Measurements from ENCODE around the gene GNAT1.

DNA sequence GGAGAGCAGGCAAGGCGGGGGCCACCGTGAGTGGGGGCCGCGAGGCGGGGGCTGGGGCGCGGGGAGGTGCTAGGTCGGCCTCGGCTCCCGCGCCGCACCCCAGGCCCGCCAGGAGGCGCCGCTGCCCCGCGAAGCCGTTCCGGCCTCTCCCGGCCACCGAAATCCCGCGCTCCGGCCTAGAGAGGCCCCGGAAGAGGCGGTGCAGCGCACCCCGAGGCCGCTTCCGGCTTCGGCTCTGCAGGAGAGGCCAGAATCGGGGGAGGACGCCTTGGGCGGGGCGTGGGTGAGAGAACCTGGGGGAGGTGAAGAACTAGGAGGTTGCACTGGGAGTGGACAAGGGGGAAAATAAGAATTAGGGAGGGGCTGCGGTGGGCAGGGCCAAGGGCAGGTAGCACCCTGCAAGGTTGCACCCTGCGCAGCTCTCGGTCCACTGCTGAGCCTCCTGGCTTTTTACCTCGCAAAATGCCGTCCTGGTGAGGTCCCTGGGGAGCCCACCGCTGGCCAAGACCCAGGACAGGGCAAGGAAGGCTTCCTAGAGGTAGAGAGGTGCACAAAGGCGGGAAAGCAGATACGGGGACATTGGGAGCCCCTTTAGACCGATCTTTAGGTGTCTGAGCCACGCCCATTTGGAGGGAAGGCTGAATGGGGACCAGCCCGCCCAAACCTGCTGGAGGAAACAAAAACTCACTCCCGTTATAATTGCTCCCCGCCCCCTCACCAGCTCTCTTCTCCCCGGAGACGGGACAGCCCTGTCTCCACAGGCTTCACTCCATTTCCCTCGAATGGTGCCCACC lies 36.2 kb downstream of the GNAT1 start:
- TF ChIP-seq CTCF (IDR thresholded peaks at IDR 0.05; ENCODE audit: low read depth, low read length) (peak; percentile 82), EZH2phosphoT487 (IDR thresholded peaks at IDR 0.05; ENCODE audit: low read depth) (no peak)

Data from OCI-LY3 (cell line).